SK-N-SH (cell line): ENCODE data around the gene FERMT1.

ENCODE experiments used
- EP300 ChIP-seq, 2 experiments: IDR thresholded peaks; 2 replicates each; pipeline versions ENCODE4 v1.4.0 to v1.6.1; 2012; ENCODE audit warnings: borderline replicate concordance in 1 of 2, low read depth in 1 of 2, low read length in 1 of 2
- RAD21 ChIP-seq: IDR thresholded peaks from 2 replicates; pipeline ENCODE4 v1.6.1; 2012; ENCODE audit warnings: mild to moderate bottlenecking, low read length
- RCOR1 ChIP-seq: fragments of 150-350 bp; IDR thresholded peaks from 2 replicates; pipeline ENCODE4 v1.6.1; 2017; ENCODE audit warnings: antibody characterized with exemption, low read length
- RFX5 ChIP-seq: IDR thresholded peaks from 2 replicates; pipeline ENCODE4 v1.6.1; 2012; ENCODE audit warnings: mild to moderate bottlenecking, improper control_type of control experiment, low read length
- TAF1 ChIP-seq: IDR thresholded peaks from 2 replicates; pipeline ENCODE4 v1.6.1; 2012; ENCODE audit warnings: low read depth, mild to moderate bottlenecking, low read length, moderate library complexity, borderline replicate concordance
- TEAD4 ChIP-seq: IDR thresholded peaks from 2 replicates; pipeline ENCODE4 v1.4.0; 2012; ENCODE audit warnings: mild to moderate bottlenecking, borderline replicate concordance; ENCODE audit not compliant: insufficient read depth
- TF ChIP-seq, protein P1 (sequence below): fragments of 200-600 bp; sonication (generic); IDR thresholded peaks from 2 replicates; pipeline ENCODE4 v1.6.1; 2017; ENCODE audit warnings: antibody characterized with exemption, mild to moderate bottlenecking, moderate library complexity
- TF ChIP-seq, protein P2 (sequence below): IDR thresholded peaks from 2 replicates; pipeline ENCODE4 v1.4.0; 2012; ENCODE audit warnings: low read depth, borderline replicate concordance
- TF ChIP-seq, protein P3 (sequence below): IDR thresholded peaks from 2 replicates; pipeline ENCODE4 v1.4.0; 2012; ENCODE audit warnings: low read depth
- TF ChIP-seq, protein P4 (sequence below): IDR thresholded peaks from 2 replicates; pipeline ENCODE4 v1.4.0; 2012; ENCODE audit warnings: low read depth, borderline replicate concordance

DNA sequence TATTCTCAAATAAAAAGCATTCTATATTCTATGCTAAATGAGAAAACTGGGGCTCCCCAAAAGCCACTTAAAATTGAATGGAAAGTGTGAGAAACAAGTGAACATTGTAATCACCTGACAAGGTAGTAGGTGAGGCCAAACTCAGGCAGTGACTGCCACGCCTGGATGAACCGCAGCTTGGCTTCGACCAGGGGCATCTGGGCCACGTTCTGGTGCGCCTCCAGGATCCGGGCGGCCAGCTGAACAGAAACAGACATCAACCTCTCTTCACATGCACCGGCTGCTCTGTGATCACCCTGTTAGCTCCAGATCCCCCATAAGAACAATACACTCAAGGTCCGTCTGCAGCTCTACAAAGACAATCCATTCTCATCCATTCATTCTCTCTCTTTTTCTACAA is 38.9 kb downstream of the FERMT1 start:
- TF ChIP-seq EP300 (IDR thresholded peaks at IDR 0.05; ENCODE audit: borderline replicate concordance in 1 of 2, low read depth in 1 of 2, low read length in 1 of 2), result no peak
- TF ChIP-seq, protein P1, sequence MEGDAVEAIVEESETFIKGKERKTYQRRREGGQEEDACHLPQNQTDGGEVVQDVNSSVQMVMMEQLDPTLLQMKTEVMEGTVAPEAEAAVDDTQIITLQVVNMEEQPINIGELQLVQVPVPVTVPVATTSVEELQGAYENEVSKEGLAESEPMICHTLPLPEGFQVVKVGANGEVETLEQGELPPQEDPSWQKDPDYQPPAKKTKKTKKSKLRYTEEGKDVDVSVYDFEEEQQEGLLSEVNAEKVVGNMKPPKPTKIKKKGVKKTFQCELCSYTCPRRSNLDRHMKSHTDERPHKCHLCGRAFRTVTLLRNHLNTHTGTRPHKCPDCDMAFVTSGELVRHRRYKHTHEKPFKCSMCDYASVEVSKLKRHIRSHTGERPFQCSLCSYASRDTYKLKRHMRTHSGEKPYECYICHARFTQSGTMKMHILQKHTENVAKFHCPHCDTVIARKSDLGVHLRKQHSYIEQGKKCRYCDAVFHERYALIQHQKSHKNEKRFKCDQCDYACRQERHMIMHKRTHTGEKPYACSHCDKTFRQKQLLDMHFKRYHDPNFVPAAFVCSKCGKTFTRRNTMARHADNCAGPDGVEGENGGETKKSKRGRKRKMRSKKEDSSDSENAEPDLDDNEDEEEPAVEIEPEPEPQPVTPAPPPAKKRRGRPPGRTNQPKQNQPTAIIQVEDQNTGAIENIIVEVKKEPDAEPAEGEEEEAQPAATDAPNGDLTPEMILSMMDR, result no peak
- no peak for TF ChIP-seq RCOR1
- TF ChIP-seq, protein P2, sequence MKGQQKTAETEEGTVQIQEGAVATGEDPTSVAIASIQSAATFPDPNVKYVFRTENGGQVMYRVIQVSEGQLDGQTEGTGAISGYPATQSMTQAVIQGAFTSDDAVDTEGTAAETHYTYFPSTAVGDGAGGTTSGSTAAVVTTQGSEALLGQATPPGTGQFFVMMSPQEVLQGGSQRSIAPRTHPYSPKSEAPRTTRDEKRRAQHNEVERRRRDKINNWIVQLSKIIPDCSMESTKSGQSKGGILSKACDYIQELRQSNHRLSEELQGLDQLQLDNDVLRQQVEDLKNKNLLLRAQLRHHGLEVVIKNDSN, result no peak
- TF ChIP-seq, protein P3, sequence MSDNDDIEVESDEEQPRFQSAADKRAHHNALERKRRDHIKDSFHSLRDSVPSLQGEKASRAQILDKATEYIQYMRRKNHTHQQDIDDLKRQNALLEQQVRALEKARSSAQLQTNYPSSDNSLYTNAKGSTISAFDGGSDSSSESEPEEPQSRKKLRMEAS, result no peak
- no peak for TF ChIP-seq TEAD4
- TF ChIP-seq, protein P4, sequence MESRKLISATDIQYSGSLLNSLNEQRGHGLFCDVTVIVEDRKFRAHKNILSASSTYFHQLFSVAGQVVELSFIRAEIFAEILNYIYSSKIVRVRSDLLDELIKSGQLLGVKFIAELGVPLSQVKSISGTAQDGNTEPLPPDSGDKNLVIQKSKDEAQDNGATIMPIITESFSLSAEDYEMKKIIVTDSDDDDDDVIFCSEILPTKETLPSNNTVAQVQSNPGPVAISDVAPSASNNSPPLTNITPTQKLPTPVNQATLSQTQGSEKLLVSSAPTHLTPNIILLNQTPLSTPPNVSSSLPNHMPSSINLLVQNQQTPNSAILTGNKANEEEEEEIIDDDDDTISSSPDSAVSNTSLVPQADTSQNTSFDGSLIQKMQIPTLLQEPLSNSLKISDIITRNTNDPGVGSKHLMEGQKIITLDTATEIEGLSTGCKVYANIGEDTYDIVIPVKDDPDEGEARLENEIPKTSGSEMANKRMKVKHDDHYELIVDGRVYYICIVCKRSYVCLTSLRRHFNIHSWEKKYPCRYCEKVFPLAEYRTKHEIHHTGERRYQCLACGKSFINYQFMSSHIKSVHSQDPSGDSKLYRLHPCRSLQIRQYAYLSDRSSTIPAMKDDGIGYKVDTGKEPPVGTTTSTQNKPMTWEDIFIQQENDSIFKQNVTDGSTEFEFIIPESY, result no peak
- no peak for TF ChIP-seq RFX5
- no peak for TF ChIP-seq RAD21
- TF ChIP-seq TAF1, result no peak
